Activated CD4-positive, alpha-beta memory T cell treated with anti-CD3 and anti-CD28 coated beads, Interleukin-2, amount 10 ng/mL, durations not matched to agents 7 days and 5 days (primary cell): ENCODE results near the gene NFIL3. TPM values are rescaled to one million over a fixed set of nuclear protein-coding genes. Genes with fewer than 3 reads are reported as not detected.

ENCODE experiments used
- CTCF ChIA-PET: fragments of 350-600 bp; sonication (Branson Sonifier 250); formaldehyde crosslinking; loops from one replicate; lab custom pipeline; 2021; ENCODE audit warnings: antibody characterized with exemption, inconsistent platforms; lab: Charles Lee
- POLR2A ChIA-PET: fragments of 350-600 bp; sonication (Branson Sonifier 250); formaldehyde crosslinking; loops from one replicate; lab custom pipeline; 2021; ENCODE audit warnings: antibody characterized with exemption; lab: Charles Lee
- DNase-seq: peaks from one replicate; pipeline ENCODE4 v3.0.0-alpha.2; 2020
- H3K27ac Mint-ChIP-seq: one replicate; pipeline ENCODE4 v1.8.0; 2021; ENCODE audit warnings: mild to moderate bottlenecking, mixed read lengths
- H3K27me3 Mint-ChIP-seq: one replicate; pipeline ENCODE4 v1.8.0; 2021; ENCODE audit warnings: mixed read lengths
- H3K36me3 Mint-ChIP-seq: one replicate; pipeline ENCODE4 v1.8.0; 2021; ENCODE audit warnings: low read depth, mixed read lengths
- H3K4me1 Mint-ChIP-seq: one replicate; pipeline ENCODE4 v1.8.0; 2021; ENCODE audit warnings: mixed read lengths
- H3K4me3 Mint-ChIP-seq: one replicate; pipeline ENCODE4 v1.8.0; 2021; ENCODE audit warnings: mild to moderate bottlenecking, mixed read lengths
- H3K9me3 Mint-ChIP-seq: one replicate; pipeline ENCODE4 v1.8.0; 2021; ENCODE audit warnings: mixed read lengths
- total RNA-seq, 2 experiments: library from RNA; stranded (reverse); gene quantifications; one replicate each; pipeline ENCODE4 v1.2.3, GENCODE V29; 2021

The NFIL3 gene
- total RNA-seq, 2 experiments from 2014 or later = 98.9 to 100 TPM

DNA sequence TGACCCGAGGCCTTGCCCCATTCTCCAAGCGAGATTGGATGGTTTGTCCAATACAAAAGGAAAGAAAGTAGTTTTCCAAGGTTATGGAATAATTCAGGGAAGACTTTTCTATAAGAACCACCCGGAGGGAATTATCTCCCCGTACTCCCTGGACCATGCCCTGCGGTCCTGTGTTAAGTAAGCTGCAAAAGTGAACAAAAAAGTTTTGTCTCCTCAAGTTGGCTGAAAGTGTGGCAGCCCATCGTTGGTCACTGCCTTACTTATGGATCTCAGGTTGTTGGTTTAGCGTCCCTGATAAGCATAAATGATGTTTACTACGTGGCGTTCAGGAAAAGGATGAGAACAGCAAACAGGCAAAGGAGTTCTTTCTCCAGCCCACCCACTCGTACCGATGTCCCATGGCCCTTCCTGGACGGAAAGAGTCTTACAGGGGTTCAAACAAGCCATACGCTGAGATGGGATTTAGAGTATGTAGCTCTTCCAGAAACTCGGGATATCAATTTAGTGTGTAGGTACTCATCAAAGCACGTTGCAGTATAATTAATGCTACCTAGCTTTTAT lies 61.5 kb downstream of the NFIL3 start:
- Mint-ChIP-seq H3K36me3 (peaks cover 31% of the 10 kb centered on the region), H3K4me1 (peaks cover 49% of the 10 kb centered on the region), H3K9me3 (peaks cover 8% of the 10 kb centered on the region), H3K27ac (peak overlapping the region; percentile 57), H3K27me3 (no peaks in the 10 kb centered on the region), H3K4me3 (peak overlapping the region; percentile 99)
- no peak for DNase-seq
- CTCF ChIA-PET = interaction anchor here (0.9 to 6.4 kb wide), 4 partner anchors 11 to 312 kb away, joined by 3 to 54 read pairs (median 8); partner anchors contain the start of gene NFIL3
- POLR2A ChIA-PET = interaction anchor here (0.5 to 9.5 kb wide), 11 partner anchors 14 to 263 kb away, joined by 3 to 296 read pairs (median 26); partner anchors contain the start of gene NFIL3

DNA sequence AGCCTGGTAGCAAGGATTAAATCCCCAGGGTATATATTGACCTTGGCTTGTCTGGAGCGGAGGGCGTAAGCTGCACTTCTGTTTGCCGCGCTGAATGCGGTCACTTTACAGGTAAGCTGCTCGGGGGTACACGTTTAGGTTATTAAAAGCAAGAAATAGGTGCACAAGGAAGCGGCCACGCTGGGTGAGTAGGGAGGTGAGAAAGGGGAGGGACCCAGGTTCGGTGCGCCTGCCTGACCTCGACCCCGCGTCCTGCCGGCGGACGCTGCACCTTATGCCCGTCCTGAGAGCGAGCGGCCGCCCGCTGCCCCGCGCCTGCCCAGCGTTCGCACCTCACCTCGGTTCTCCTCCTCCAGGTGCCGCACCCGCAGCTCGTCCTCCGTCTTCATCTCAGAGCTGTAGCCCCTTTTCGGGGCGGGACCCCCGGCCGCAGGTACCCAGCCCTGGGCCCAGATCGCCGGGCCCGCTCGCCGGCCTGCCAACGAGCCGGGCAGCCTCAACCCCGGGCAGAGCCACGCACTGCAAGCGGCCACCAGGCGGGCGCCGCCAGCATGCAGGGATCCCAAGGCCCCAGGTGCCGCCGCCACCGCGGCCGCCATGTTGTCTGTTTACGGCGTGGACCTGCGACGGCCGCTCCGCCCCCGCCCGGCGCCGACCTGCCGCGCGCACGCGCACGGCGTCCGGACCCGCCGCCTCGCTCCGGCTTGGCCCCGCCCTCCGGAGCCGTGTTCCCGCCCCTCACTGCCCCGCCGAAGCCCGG lies 62.2 kb downstream of the NFIL3 start, which contains the start of gene AUH:
Gene AUH (minus strand): TSS at position 628 of the 760 bp plus-strand sequence. CDS start 29 bp downstream, at position 599.
- CTCF ChIA-PET = interaction anchor here (0.6 to 6.4 kb wide), 13 partner anchors 10 to 447 kb away, joined by 3 to 54 read pairs (median 4); partner anchors contain the start of gene NFIL3
- Mint-ChIP-seq H3K4me1 (peaks cover 55% of the 10 kb centered on the region), H3K36me3 (peaks cover 37% of the 10 kb centered on the region), H3K27me3 (no peaks in the 10 kb centered on the region), H3K9me3 (peaks cover 8% of the 10 kb centered on the region), H3K4me3 (peak within 1 kb of the TSS; percentile 99), H3K27ac (peak within 1 kb of the TSS; percentile 94)
- POLR2A ChIA-PET = interaction anchor here (0.8 to 9.5 kb wide), 21 partner anchors 9 to 324 kb away, joined by 3 to 296 read pairs (median 14); partner anchors contain the start of gene NFIL3
- DNase-seq = peak; percentile 88

DNA sequence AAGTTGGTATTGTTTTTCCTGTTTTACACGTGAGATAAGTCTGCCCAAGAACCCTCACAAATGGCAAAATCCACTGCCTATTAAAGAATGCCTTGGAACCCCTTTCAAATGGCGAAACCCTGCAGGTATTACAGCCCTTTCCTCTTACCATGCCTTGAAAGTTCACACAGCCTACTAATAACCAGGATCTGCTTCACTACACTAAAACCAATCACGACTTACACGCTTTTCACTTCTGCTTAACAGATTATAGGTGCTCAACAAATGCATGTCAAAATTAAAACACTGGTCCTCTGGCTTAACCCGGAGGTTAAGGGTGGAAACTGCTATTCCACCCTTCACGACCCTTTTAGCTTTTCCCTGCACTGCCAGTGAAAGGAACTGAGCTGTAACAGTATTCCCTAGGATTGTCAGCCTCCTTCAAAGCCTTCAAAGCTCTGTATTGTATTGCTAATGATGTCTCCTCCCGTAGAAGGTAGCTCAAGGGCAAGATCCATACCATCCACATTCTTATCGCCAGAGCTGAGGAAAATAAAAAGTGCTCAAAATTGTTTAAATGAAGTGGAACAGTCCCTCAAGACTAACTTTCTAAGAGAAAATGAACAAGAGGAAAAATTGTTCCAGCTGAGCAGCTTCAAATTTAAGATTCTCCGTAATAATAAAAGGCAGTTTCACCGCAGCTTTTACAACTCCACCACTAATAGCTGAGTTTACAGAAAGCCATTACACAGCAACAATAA lies 62.9 kb downstream of the NFIL3 start:
- Mint-ChIP-seq H3K4me3 (peak overlapping the region; percentile 99), H3K27me3 (no peaks in the 10 kb centered on the region), H3K36me3 (peaks cover 45% of the 10 kb centered on the region), H3K9me3 (peaks cover 8% of the 10 kb centered on the region), H3K4me1 (peaks cover 62% of the 10 kb centered on the region), H3K27ac (peak overlapping the region; percentile 94)
- DNase-seq = no peak
- CTCF ChIA-PET = interaction anchor here (0.6 to 6.4 kb wide), 14 partner anchors 10 to 446 kb away, joined by 3 to 54 read pairs (median 4); partner anchors contain the start of gene NFIL3
- POLR2A ChIA-PET = interaction anchor here (0.7 to 9.5 kb wide), 23 partner anchors 8 to 323 kb away, joined by 3 to 296 read pairs (median 6); partner anchors contain the start of gene NFIL3

DNA sequence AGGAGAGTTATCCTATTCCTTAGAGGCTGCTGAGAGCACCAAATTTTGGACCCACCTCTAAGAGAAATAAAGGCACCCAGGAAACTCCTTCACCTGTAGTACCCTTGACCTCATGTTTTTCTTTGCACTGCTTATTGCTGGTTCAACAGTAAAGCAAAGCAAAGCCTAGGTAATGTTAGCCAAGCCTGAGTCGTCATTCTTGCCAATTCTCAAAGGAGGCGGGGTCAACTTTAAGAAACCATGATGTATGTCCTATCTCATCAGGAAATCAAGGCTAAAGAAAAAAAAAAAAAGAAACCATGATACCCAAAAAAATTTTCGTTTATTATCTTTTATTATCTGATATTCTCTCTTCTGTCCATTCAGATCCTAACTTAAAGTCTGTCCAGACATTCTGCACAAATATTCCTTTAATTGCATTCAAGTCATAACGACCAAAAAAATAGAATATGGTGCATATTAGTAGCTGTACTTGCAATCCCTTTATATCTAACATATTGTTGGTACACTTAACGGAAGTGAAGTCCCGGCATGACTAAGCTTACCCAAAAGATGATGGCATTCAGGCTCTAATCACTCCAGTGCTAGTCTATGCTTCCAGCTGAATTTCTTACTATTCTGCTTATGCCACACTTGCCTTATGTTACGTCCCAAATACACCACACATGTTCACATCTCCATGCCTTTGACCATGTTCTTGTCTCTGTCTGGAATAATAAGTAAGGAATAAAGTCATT lies 63.7 kb downstream of the NFIL3 start:
- Mint-ChIP-seq H3K27ac (peak overlapping the region; percentile 94), H3K4me1 (peaks cover 69% of the 10 kb centered on the region), H3K27me3 (no peaks in the 10 kb centered on the region), H3K4me3 (peak overlapping the region; percentile 99), H3K36me3 (peaks cover 53% of the 10 kb centered on the region), H3K9me3 (peaks cover 6% of the 10 kb centered on the region)
- ChIA-PET POLR2A (interaction anchor here (0.6 to 9.5 kb wide), 18 partner anchors 11 to 323 kb away, joined by 3 to 296 read pairs (median 15); partner anchors contain the start of gene NFIL3), CTCF (interaction anchor here (0.9 to 6.4 kb wide), 7 partner anchors 52 to 445 kb away, joined by 3 to 54 read pairs (median 10); partner anchors contain the start of gene NFIL3)
- peak; percentile 42 for DNase-seq

DNA sequence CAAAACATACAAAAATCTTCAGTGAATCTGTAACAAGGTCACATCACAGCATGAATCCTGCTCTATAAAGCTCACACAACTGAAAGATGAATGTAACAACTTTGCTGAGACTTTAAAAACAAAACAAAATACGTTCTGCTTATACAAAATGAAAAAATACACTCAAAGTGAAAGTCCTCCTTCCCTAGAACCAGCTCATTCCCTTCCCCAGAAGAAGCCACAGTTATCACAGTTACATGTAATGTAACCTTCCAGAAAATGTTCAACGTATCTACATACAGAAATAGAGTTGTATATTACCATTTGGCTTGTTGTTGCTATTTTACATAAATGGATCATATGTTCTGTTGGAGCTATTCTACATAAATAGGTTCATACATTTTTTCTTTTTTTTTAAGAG lies 64.5 kb downstream of the NFIL3 start:
- no peaks in the 10 kb centered on the region for H3K27me3 Mint-ChIP-seq
- H3K36me3 Mint-ChIP-seq = peaks cover 61% of the 10 kb centered on the region
- DNase-seq = no peak
- POLR2A ChIA-PET = interaction anchor here (0.9 to 9.5 kb wide), 16 partner anchors 11 to 259 kb away, joined by 3 to 296 read pairs (median 20); partner anchors contain the start of gene NFIL3
- peak overlapping the region; percentile 99 for H3K4me3 Mint-ChIP-seq
- peaks cover 6% of the 10 kb centered on the region for H3K9me3 Mint-ChIP-seq
- CTCF ChIA-PET = interaction anchor here (0.5 to 6.4 kb wide), 7 partner anchors 9 to 444 kb away, joined by 4 to 54 read pairs (median 6); partner anchors contain the start of gene NFIL3
- H3K4me1 Mint-ChIP-seq = peaks cover 75% of the 10 kb centered on the region
- H3K27ac Mint-ChIP-seq = peak overlapping the region; percentile 94

Other genes starting within 250 kb of the NFIL3 start
- 10 to 100 TPM; 34.8 to 39.3 TPM for gene AUH, start 61.9 kb downstream of the NFIL3 start, total RNA-seq